HG03175 (cell line): ENCODE measurements around the gene PHLDA2.
A peak's percentile ranks its signal among the peaks of the same experiment; 100 is the strongest.

Experiments
- ATAC-seq: cut with Tn5 transposase; IDR thresholded peaks from one replicate; pipeline ENCODE4 v1.9.1; 2021; ENCODE audit warnings: mild to moderate bottlenecking, moderate library complexity; ENCODE audit not compliant: unreplicated experiment

Gene PHLDA2

GRCh38 chr11:2930704-2931419 lies 1.6 kb upstream of the PHLDA2 start:
- ATAC-seq: peak; percentile 37

- peak; percentile 34 for ATAC-seq
Observed at GRCh38 chr11:2929950-2930703, 907 bp upstream of the PHLDA2 start.

GRCh38 chr11:2929531-2929949 lies 320 bp upstream of the PHLDA2 start:
- no peak for ATAC-seq

GRCh38 chr11:2927851-2928604 lies 1.2 kb downstream of the PHLDA2 start:
- ATAC-seq: no peak

GRCh38 chr11:2927121-2927800 lies 2.0 kb downstream of the PHLDA2 start:
- no peak for ATAC-seq

GRCh38 chr11:2926611-2927051 lies 2.6 kb downstream of the PHLDA2 start:
- ATAC-seq: no peak

GRCh38 chr11:2924821-2925675 lies 4.2 kb downstream of the PHLDA2 start:
- no peak for ATAC-seq

GRCh38 chr11:2924381-2924780 lies 4.8 kb downstream of the PHLDA2 start:
- ATAC-seq: no peak

GRCh38 chr11:2923446-2924375 lies 5.5 kb downstream of the PHLDA2 start:
- no peak for ATAC-seq

GRCh38 chr11:2922655-2923054 lies 6.6 kb downstream of the PHLDA2 start:
- ATAC-seq: no peak

GRCh38 chr11:2921742-2922493 lies 7.3 kb downstream of the PHLDA2 start:
- no peak for ATAC-seq

GRCh38 chr11:2921261-2921660 lies 8.0 kb downstream of the PHLDA2 start:
- no peak for ATAC-seq

GRCh38 chr11:2920343-2920742 lies 8.9 kb downstream of the PHLDA2 start:
- ATAC-seq: no peak

GRCh38 chr11:2919837-2920236 lies 9.4 kb downstream of the PHLDA2 start:
- no peak for ATAC-seq

- ATAC-seq: no peak
Observed at GRCh38 chr11:2919188-2919587, 10.0 kb downstream of the PHLDA2 start.

GRCh38 chr11:2917842-2918490 lies 11.3 kb downstream of the PHLDA2 start:
- no peak for ATAC-seq

- ATAC-seq: no peak
Observed at GRCh38 chr11:2916892-2917645, 12.2 kb downstream of the PHLDA2 start.
